K562 (cell line): ENCODE data around the gene PI4K2A. TPM values are rescaled to one million over a fixed set of nuclear protein-coding genes. Genes with fewer than 3 reads are reported as not detected.

Experiments used
- ATAC-seq: fragments of 200-7000 bp; cut with Tn5 transposase; 3 replicates; pipeline ENCODE4 v1.9.1; 2020; ENCODE audit warnings: moderate library complexity
- BruUV-seq: library from RNA; stranded (reverse); fragments of 400-500 nt; replicated peaks from 2 replicates; lab custom pipeline; 2021; lab: Mats Ljungman, UMichigan
- CTCF ChIA-PET: fragments of 300-600 bp; formaldehyde crosslinking; extraction: SDS; loops from one replicate; lab custom pipeline; 2021; ENCODE audit warnings: low intra/inter-chr PET ratio; lab: Yijun Ruan, JAX
- POLR2A ChIA-PET: fragments of 300-600, 350-650 bp; sonication (Branson Sonifier 250); formaldehyde crosslinking; extraction: SDS; loops from one replicate; lab custom pipeline; 2021; ENCODE audit warnings: antibody characterized with exemption, inconsistent platforms; lab: Yijun Ruan, JAX
- DNase-seq, 4 experiments: peaks; one replicate each; pipeline versions ENCODE4 v3.0.0 to v3.0.0-alpha.2; 2011 to 2018; ENCODE audit warnings: low spot score in 3 of 4, mixed read lengths in 3 of 4; ENCODE audit errors: extremely low read depth in 1 of 4
- FAIRE-seq: peaks from 2 replicates; lab custom pipeline; 2011; peaks lifted over from hg19 to GRCh38; lab: Jason Lieb, UNC
- H2AFZ ChIP-seq: 2 replicates; pipeline ENCODE4 v1.6.0; 2011; ENCODE audit warnings: low read depth, low read length, control low read depth, inconsistent platforms
- H3K27ac ChIP-seq: fragments of 200-600 bp; 3 replicates; pipeline ENCODE4 v1.8.0; 2011; ENCODE audit warnings: low read depth, mild to moderate bottlenecking, control low read depth, inconsistent platforms, low read length, moderate library complexity, mixed read lengths; ENCODE audit errors: extremely low read depth
- H3K27me3 ChIP-seq, 2 experiments: fragments of 300-600 bp in 1 of 2; 2 replicates in 1 of 2; 3 replicates in 1 of 2; pipeline versions ENCODE4 v1.6.0 to v1.8.0; 2011; ENCODE audit warnings: inconsistent platforms in 2 of 2, low read length in 2 of 2, mild to moderate bottlenecking in 1 of 2, mixed read lengths in 1 of 2, moderate library complexity in 1 of 2; ENCODE audit not compliant: control insufficient read depth in 2 of 2, insufficient read depth in 2 of 2
- H3K36me3 ChIP-seq: fragments of 300-600 bp; 3 replicates; pipeline ENCODE4 v1.8.0; 2011; ENCODE audit warnings: mild to moderate bottlenecking, low read length, inconsistent platforms; ENCODE audit not compliant: control insufficient read depth, insufficient read depth
- H3K4me1 ChIP-seq, 2 experiments: fragments of 200-600 bp in 1 of 2; replicated peaks in 1 of 2; 2 replicates in 1 of 2; 3 replicates in 1 of 2; pipeline versions ENCODE4 v1.5.1 to v1.8.0; 2011; ENCODE audit warnings: inconsistent platforms in 2 of 2, low read length in 2 of 2, mild to moderate bottlenecking in 1 of 2, mixed read lengths in 1 of 2, moderate library complexity in 1 of 2; ENCODE audit not compliant: control insufficient read depth in 2 of 2, insufficient read depth in 2 of 2
- H3K4me2 ChIP-seq: 2 replicates; pipeline ENCODE4 v1.6.1; 2011; ENCODE audit warnings: low read length, control low read depth, inconsistent platforms, mixed read lengths; ENCODE audit not compliant: insufficient read depth
- H3K4me3 ChIP-seq: fragments of 200-600 bp; sonication (generic), shearing (Covaris generic); 2 replicates; pipeline ENCODE4 v1.5.1; 2016; ENCODE audit warnings: control low read depth, inconsistent platforms
- H3K79me2 ChIP-seq: fragments of 200-600 bp; 3 replicates; pipeline ENCODE4 v1.8.0; 2011; ENCODE audit warnings: low read length, inconsistent platforms; ENCODE audit not compliant: control insufficient read depth, insufficient read depth
- H3K9ac ChIP-seq, 2 experiments: 2 replicates each; pipeline versions ENCODE4 v1.6.0 to v1.6.1; 2011; ENCODE audit warnings: low read depth in 2 of 2, low read length in 2 of 2, control low read depth in 1 of 2, inconsistent platforms in 1 of 2, mild to moderate bottlenecking in 1 of 2, mixed read lengths in 1 of 2; ENCODE audit not compliant: insufficient read depth in 1 of 2
- H3K9me1 ChIP-seq: one replicate; pipeline ENCODE4 v1.6.0; 2011; ENCODE audit warnings: inconsistent platforms, mild to moderate bottlenecking, low read length, moderate library complexity; ENCODE audit not compliant: control insufficient read depth, insufficient read depth
- H3K9me3 ChIP-seq: replicated peaks from 2 replicates; pipeline ENCODE4 v1.5.1; 2011; ENCODE audit warnings: low read depth, low read length, inconsistent platforms; ENCODE audit not compliant: control insufficient read depth, insufficient read depth
- H4K20me1 ChIP-seq: replicated peaks from 2 replicates; pipeline ENCODE4 v1.6.1; 2011; ENCODE audit warnings: low read length, inconsistent platforms, mixed read lengths; ENCODE audit not compliant: control insufficient read depth, insufficient read depth
- ELF1 ChIP-seq: fragments of 200-800 bp; sonication (Bioruptor generic); IDR thresholded peaks from 2 replicates; pipeline ENCODE4 v1.6.1; 2016; ENCODE audit warnings: missing genetic modification characterization, missing compliant biosample characterization
- FOXA3 ChIP-seq, 2 experiments: fragments of 450-650 bp in 1 of 2; sonication (generic) in 1 of 2; formaldehyde crosslinking; IDR thresholded peaks in 1 of 2; conservative IDR thresholded peaks in 1 of 2; 2 replicates each; pipeline versions ENCODE4 v1.4.0 to v1.8.0; 2020 to 2022; ENCODE audit warnings: mild to moderate bottlenecking in 2 of 2, missing genetic modification reagents in 1 of 2
- FOXJ3 ChIP-seq: sonication (generic); formaldehyde crosslinking; IDR thresholded peaks from 2 replicates; pipeline ENCODE4 v1.4.0; 2020; ENCODE audit warnings: mild to moderate bottlenecking, missing genetic modification reagents
- HDAC1 ChIP-seq, 2 experiments: fragments of 450-650 bp; IDR thresholded peaks; 2 replicates each; pipeline ENCODE4 v1.6.1; 2016 to 2017; ENCODE audit warnings: inconsistent platforms in 1 of 2, mild to moderate bottlenecking in 1 of 2, moderate library complexity in 1 of 2
- KDM4B ChIP-seq, 2 experiments: fragments of 450-650 bp in 1 of 2; sonication (generic) in 1 of 2; IDR thresholded peaks; 2 replicates each; pipeline ENCODE4 v1.6.1; 2016 to 2017; ENCODE audit warnings: borderline replicate concordance in 2 of 2, antibody characterized with exemption in 1 of 2, low read depth in 1 of 2, mild to moderate bottlenecking in 1 of 2
- NR2F6 ChIP-seq: fragments of 450-650 bp; formaldehyde crosslinking; IDR thresholded peaks from 2 replicates; pipeline ENCODE4 v1.4.0; 2020; ENCODE audit warnings: mild to moderate bottlenecking
- SMARCC2 ChIP-seq: fragments of 450-650 bp; IDR thresholded peaks from 2 replicates; pipeline ENCODE4 v1.6.1; 2017; ENCODE audit warnings: antibody characterized with exemption, moderate library complexity, mild to moderate bottlenecking, low read depth
- SP1 ChIP-seq: sonication (generic); formaldehyde crosslinking; IDR thresholded peaks from 2 replicates; pipeline ENCODE4 v1.8.1; 2022; ENCODE audit warnings: mild to moderate bottlenecking, missing genetic modification reagents
- TAL1 ChIP-seq: fragments of 450-650 bp; IDR thresholded peaks from 2 replicates; pipeline ENCODE4 v1.6.1; 2016; ENCODE audit warnings: mild to moderate bottlenecking
- TRIM24 ChIP-seq, 2 experiments: fragments of 450-650 bp; IDR thresholded peaks; 2 replicates each; pipeline ENCODE4 v1.6.1; 2016
- ZNF224 ChIP-seq: sonication (generic); formaldehyde crosslinking; IDR thresholded peaks from 2 replicates; pipeline ENCODE4 v1.8.0; 2022; ENCODE audit warnings: mild to moderate bottlenecking, missing genetic modification reagents
- ZNF57 ChIP-seq: fragments of 450-650 bp; formaldehyde crosslinking; IDR thresholded peaks from 2 replicates; pipeline ENCODE4 v1.4.0; 2020; ENCODE audit warnings: mild to moderate bottlenecking, moderate library complexity
- WGBS: fragments of 100-300 bp; shearing (Covaris generic); methylation state at CpG from one replicate; pipeline ENCODE4 v1.1.6; 2016; ENCODE audit warnings: low coverage, mixed read lengths; ENCODE audit not compliant: insufficient coverage; ENCODE audit errors: missing lambda C conversion rate; 5-methylcytosine and 5-hydroxymethylcytosine counted together
- in situ Hi-C: fragments of 300-500 bp; cut with MboI; formaldehyde crosslinking; loops from 4 replicates; pipeline ENCODE4 v1.15.0; 2018; ENCODE audit warnings: inconsistent platforms, mixed read lengths
- intact Hi-C: fragments of 100-400 bp; cut with micrococcal nuclease; formaldehyde crosslinking; loops from 2 replicates; pipeline ENCODE4 v1.14.2; 2022
- polyA plus RNA-seq, 8 experiments: library from polyadenylated mRNA; depleted of rRNA in 4 of 8; stranded (reverse) in 5 of 8; unstranded in 3 of 8; fragments of >200 nt; fragmentation: Nextera tagmentation in 2 of 8; fragmentation: Illumina TruSeq in 1 of 8; extraction: Ambion mirVana in 2 of 8; extraction: Trizol in 1 of 8; gene quantifications; 2 replicates each; pipeline versions ENCODE4 v1.2.1 to v1.2.3, GENCODE V29; 2011 to 2014; ENCODE audit warnings: inconsistent platforms in 1 of 8, missing spikeins in 1 of 8
- total RNA-seq, 7 experiments: library from RNA; depleted of rRNA in 6 of 7; stranded (reverse); fragments of >200 nt in 6 of 7; fragmentation: Illumina TruSeq in 2 of 7; extraction: Trizol in 2 of 7; gene quantifications; 2 replicates each; pipeline versions ENCODE4 v1.2.1 to v1.2.3, GENCODE V29; 2011 to 2021; ENCODE audit warnings: low replicate concordance in 1 of 7
- TF ChIP-seq, protein P1 (sequence below): sonication (generic); formaldehyde crosslinking; IDR thresholded peaks from 2 replicates; pipeline ENCODE4 v1.8.0; 2022; ENCODE audit warnings: mild to moderate bottlenecking, missing genetic modification reagents
- TF ChIP-seq, protein P2 (sequence below): fragments of 450-650 bp; formaldehyde crosslinking; conservative IDR thresholded peaks from 2 replicates; pipeline ENCODE4 v1.4.0; 2022; ENCODE audit warnings: mild to moderate bottlenecking, missing genetic modification characterization

PI4K2A gene
- total and polyA plus RNA-seq, 9 of the 15 experiments (the other 6 are each of a cell fraction or from before 2014, with no cell fraction given) = 4.4 to 28.4 (median 16.5) TPM

DNA sequence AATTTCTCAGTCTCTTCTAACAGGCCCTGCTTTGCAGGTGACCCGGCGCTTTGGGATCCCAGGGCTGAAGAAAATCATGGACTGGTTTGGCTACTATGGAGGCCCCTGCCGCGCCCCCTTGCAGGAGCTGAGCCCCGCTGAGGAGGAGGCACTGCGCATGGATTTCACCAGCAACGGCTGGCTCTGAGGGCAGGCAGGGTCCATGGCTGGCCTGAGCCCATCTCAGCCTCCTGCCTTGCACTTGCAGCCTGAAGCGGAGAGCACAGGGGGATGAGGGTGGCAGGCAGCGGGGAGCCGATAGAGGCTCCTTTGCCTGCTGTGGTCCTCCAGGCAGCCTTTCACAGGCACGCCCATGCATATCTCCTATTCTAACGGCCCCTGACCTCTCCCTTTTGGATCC, 29.0 kb upstream of the PI4K2A start:
- DNase-seq (no peak), ATAC-seq (no peak), FAIRE-seq (no peak)
- H3K4me2 ChIP-seq = no peak overlapping the region
- 61% methylated on average over 8 of the region's 12 CpGs for WGBS
- H3K27me3 ChIP-seq = no peaks in the 10 kb centered on the region
- no peaks in the 10 kb centered on the region for H3K9me1 ChIP-seq
- ChIA-PET POLR2A (interaction anchor here (1.1 kb wide), 1 partner anchor 11 kb away, joined by 3 read pairs; no protein-coding TSS in a partner anchor), CTCF (no interaction called here)
- no peak overlapping the region for H3K4me3 ChIP-seq
- peak overlapping the region in 1 of 2 experiments; percentile 31; a peak in 2 of 4 replicates for H3K9ac ChIP-seq
- no peaks in the 10 kb centered on the region for H3K79me2 ChIP-seq
- H4K20me1 ChIP-seq = no peaks in the 10 kb centered on the region
- no peak overlapping the region for H2AFZ ChIP-seq
- H3K9me3 ChIP-seq = no peaks in the 10 kb centered on the region
- TF ChIP-seq TRIM24 (IDR thresholded peaks at IDR 0.05) (no peak), ZNF224 (CRISPR knock-in tag) (no peak), ELF1 (no peak), ZNF57 (CRISPR knock-in tag) (no peak), TAL1 (no peak), FOXA3 (CRISPR knock-in tag; conservative IDR thresholded peaks at IDR 0.05 in 1 of 2, IDR thresholded peaks at IDR 0.05 in 1 of 2) (no peak), SMARCC2 (no peak), HDAC1 (IDR thresholded peaks at IDR 0.05) (no peak), SP1 (CRISPR knock-in tag) (no peak), FOXJ3 (CRISPR knock-in tag) (no peak), NR2F6 (no peak), KDM4B (IDR thresholded peaks at IDR 0.05; ENCODE audit: borderline replicate concordance in 2 of 2, low read depth in 1 of 2) (no peak)
- TF ChIP-seq, protein P1, sequence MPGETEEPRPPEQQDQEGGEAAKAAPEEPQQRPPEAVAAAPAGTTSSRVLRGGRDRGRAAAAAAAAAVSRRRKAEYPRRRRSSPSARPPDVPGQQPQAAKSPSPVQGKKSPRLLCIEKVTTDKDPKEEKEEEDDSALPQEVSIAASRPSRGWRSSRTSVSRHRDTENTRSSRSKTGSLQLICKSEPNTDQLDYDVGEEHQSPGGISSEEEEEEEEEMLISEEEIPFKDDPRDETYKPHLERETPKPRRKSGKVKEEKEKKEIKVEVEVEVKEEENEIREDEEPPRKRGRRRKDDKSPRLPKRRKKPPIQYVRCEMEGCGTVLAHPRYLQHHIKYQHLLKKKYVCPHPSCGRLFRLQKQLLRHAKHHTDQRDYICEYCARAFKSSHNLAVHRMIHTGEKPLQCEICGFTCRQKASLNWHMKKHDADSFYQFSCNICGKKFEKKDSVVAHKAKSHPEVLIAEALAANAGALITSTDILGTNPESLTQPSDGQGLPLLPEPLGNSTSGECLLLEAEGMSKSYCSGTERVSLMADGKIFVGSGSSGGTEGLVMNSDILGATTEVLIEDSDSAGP (CRISPR knock-in tag) = no peak
- TF ChIP-seq, protein P2, sequence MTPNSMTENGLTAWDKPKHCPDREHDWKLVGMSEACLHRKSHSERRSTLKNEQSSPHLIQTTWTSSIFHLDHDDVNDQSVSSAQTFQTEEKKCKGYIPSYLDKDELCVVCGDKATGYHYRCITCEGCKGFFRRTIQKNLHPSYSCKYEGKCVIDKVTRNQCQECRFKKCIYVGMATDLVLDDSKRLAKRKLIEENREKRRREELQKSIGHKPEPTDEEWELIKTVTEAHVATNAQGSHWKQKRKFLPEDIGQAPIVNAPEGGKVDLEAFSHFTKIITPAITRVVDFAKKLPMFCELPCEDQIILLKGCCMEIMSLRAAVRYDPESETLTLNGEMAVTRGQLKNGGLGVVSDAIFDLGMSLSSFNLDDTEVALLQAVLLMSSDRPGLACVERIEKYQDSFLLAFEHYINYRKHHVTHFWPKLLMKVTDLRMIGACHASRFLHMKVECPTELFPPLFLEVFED (CRISPR knock-in tag) = no peak
- TF ChIP-seq, all 486 proteins: peak for 0
- H3K27ac ChIP-seq = no peak overlapping the region
- BruUV-seq = no TSS peak
- no peaks in the 10 kb centered on the region; the same call in 2 of the 3 replicates for H3K36me3 ChIP-seq
- H3K4me1 ChIP-seq = peaks cover 0 to 5% of the 10 kb centered on the region in 2 experiments; a peak in 2 of 5 replicates
- intact Hi-C loops (no loop called here), in situ Hi-C loops (loop anchor here (5.0 kb wide), 1 partner anchor 149 kb away; no protein-coding TSS in a partner anchor)
